H9 (cell line): ENCODE results near the gene METRNL. TPM values are rescaled to one million over a fixed set of nuclear protein-coding genes. Genes with fewer than 3 reads are reported as not detected.
A peak's percentile ranks its signal among the peaks of the same experiment; 100 is the strongest.

ENCODE experiments used
- DNase-seq: peaks from one replicate; pipeline ENCODE4 v3.0.0-alpha.2; 2017
- H2AFZ ChIP-seq: one replicate; pipeline ENCODE4 v1.6.1; 2013; ENCODE audit warnings: mild to moderate bottlenecking, low read length, control low read depth, moderate library complexity
- H2AK5ac ChIP-seq: 2 replicates; pipeline ENCODE4 v1.6.1; 2013; ENCODE audit warnings: low read length, control low read depth, mixed read lengths; ENCODE audit not compliant: insufficient read length
- H2BK120ac ChIP-seq: one replicate; pipeline ENCODE4 v1.6.1; 2013; ENCODE audit warnings: low read depth, mild to moderate bottlenecking, low read length, control low read depth, inconsistent platforms; ENCODE audit not compliant: poor library complexity, severe bottlenecking
- H2BK12ac ChIP-seq: 2 replicates; pipeline ENCODE4 v1.6.1; 2013; ENCODE audit warnings: low read length, control low read depth, mixed read lengths, low read depth; ENCODE audit not compliant: insufficient read length
- H2BK15ac ChIP-seq: 2 replicates; pipeline ENCODE4 v1.6.1; 2013; ENCODE audit warnings: low read depth, low read length, control low read depth
- H2BK20ac ChIP-seq: one replicate; pipeline ENCODE4 v1.6.1; 2013; ENCODE audit warnings: low read depth, mild to moderate bottlenecking, low read length, control low read depth, inconsistent platforms; ENCODE audit not compliant: poor library complexity, severe bottlenecking
- H2BK5ac ChIP-seq: 2 replicates; pipeline ENCODE4 v1.6.1; 2013; ENCODE audit warnings: low read length, control low read depth, mixed read lengths; ENCODE audit not compliant: insufficient read length
- H3K14ac ChIP-seq: 2 replicates; pipeline ENCODE4 v1.6.1; 2013; ENCODE audit warnings: low read length, control low read depth; ENCODE audit not compliant: insufficient read depth
- H3K18ac ChIP-seq: 2 replicates; pipeline ENCODE4 v1.6.1; 2013; ENCODE audit warnings: low read depth, mild to moderate bottlenecking, mixed read lengths, low read length, control low read depth; ENCODE audit not compliant: insufficient read length
- H3K23ac ChIP-seq: 2 replicates; pipeline ENCODE4 v1.6.1; 2013; ENCODE audit warnings: low read length, control low read depth, mixed read lengths, low read depth; ENCODE audit not compliant: insufficient read length
- H3K23me2 ChIP-seq: 2 replicates; pipeline ENCODE4 v1.6.1; 2013; ENCODE audit warnings: low read depth, mild to moderate bottlenecking, mixed read lengths, low read length, control low read depth; ENCODE audit not compliant: insufficient read length, poor library complexity, severe bottlenecking
- H3K27ac ChIP-seq: 2 replicates; pipeline ENCODE4 v1.5.1; 2013; ENCODE audit warnings: low read length, control low read depth, mixed read lengths, low read depth; ENCODE audit not compliant: insufficient read length
- H3K27me3 ChIP-seq: 2 replicates; pipeline ENCODE4 v1.6.1; 2013; ENCODE audit warnings: low read length, control low read depth, inconsistent platforms; ENCODE audit not compliant: insufficient read depth
- H3K4ac ChIP-seq: 2 replicates; pipeline ENCODE4 v1.6.1; 2013; ENCODE audit warnings: low read depth, mild to moderate bottlenecking, control low read depth, inconsistent platforms, low read length, moderate library complexity
- H3K4me1 ChIP-seq: 2 replicates; pipeline ENCODE4 v1.6.1; 2013; ENCODE audit warnings: low read length, control low read depth, inconsistent platforms; ENCODE audit not compliant: insufficient read depth
- H3K4me2 ChIP-seq: 2 replicates; pipeline ENCODE4 v1.6.1; 2013; ENCODE audit warnings: low read length, control low read depth, mixed read lengths; ENCODE audit not compliant: insufficient read length, insufficient read depth
- H3K56ac ChIP-seq: 2 replicates; pipeline ENCODE4 v1.6.1; 2013; ENCODE audit warnings: low read depth, mild to moderate bottlenecking, mixed read lengths, low read length, control low read depth; ENCODE audit not compliant: insufficient read length
- H3K79me1 ChIP-seq: 2 replicates; pipeline ENCODE4 v1.6.1; 2013; ENCODE audit warnings: low read depth, mild to moderate bottlenecking, moderate library complexity, low read length, control low read depth, inconsistent platforms; ENCODE audit not compliant: insufficient read depth, poor library complexity, severe bottlenecking
- H3K79me2 ChIP-seq: 2 replicates; pipeline ENCODE4 v1.6.1; 2013; ENCODE audit warnings: low read length, control low read depth, inconsistent platforms; ENCODE audit not compliant: insufficient read depth
- H3K9ac ChIP-seq: 2 replicates; pipeline ENCODE4 v1.6.1; 2013; ENCODE audit warnings: low read length, control low read depth, mixed read lengths; ENCODE audit not compliant: insufficient read length; ENCODE audit errors: extremely low read depth
- H3K9me3 ChIP-seq: one replicate; pipeline ENCODE4 v1.6.1; 2013; ENCODE audit warnings: low read depth, low read length, inconsistent platforms; ENCODE audit not compliant: control insufficient read depth
- H3T11ph ChIP-seq: one replicate; pipeline ENCODE4 v1.6.1; 2013; ENCODE audit warnings: mild to moderate bottlenecking, low read length, control low read depth, inconsistent platforms
- H4K20me1 ChIP-seq: one replicate; pipeline ENCODE4 v1.6.1; 2013; ENCODE audit not compliant: control insufficient read depth, insufficient read length, insufficient read depth
- H4K5ac ChIP-seq: 2 replicates; pipeline ENCODE4 v1.6.1; 2013; ENCODE audit warnings: low read depth, mild to moderate bottlenecking, mixed read lengths, low read length, control low read depth; ENCODE audit not compliant: insufficient read length
- H4K8ac ChIP-seq: replicated peaks from 2 replicates; pipeline ENCODE4 v1.6.1; 2013; ENCODE audit warnings: low read length, control low read depth, mixed read lengths, low read depth; ENCODE audit not compliant: insufficient read length
- H4K91ac ChIP-seq: 2 replicates; pipeline ENCODE4 v1.6.1; 2013; ENCODE audit warnings: low read depth, mild to moderate bottlenecking, moderate library complexity, mixed read lengths, low read length, control low read depth; ENCODE audit not compliant: insufficient read length
- H3K27ac Mint-ChIP-seq, 3 experiments: 2 replicates in 2 of 3; 3 replicates in 1 of 3; pipeline ENCODE4 v1.8.0; 2020 to 2021; ENCODE audit warnings: mixed read lengths in 3 of 3, mild to moderate bottlenecking in 1 of 3, moderate library complexity in 1 of 3
- H3K27me3 Mint-ChIP-seq: 2 replicates; pipeline ENCODE4 v1.8.0; 2021; ENCODE audit warnings: low read depth, mild to moderate bottlenecking, moderate library complexity, mixed read lengths
- H3K36me3 Mint-ChIP-seq, 3 experiments: 2 replicates in 2 of 3; 3 replicates in 1 of 3; pipeline ENCODE4 v1.8.0; 2020 to 2021; ENCODE audit warnings: low read depth in 3 of 3, mixed read lengths in 3 of 3; ENCODE audit not compliant: insufficient read depth in 1 of 3
- H3K4me1 Mint-ChIP-seq, 2 experiments: 2 replicates each; pipeline ENCODE4 v1.8.0; 2020; ENCODE audit warnings: mixed read lengths in 2 of 2
- H3K4me3 Mint-ChIP-seq, 2 experiments: 2 replicates in 1 of 2; 3 replicates in 1 of 2; pipeline ENCODE4 v1.8.0; 2020 to 2021; ENCODE audit warnings: mild to moderate bottlenecking in 2 of 2, mixed read lengths in 2 of 2, moderate library complexity in 1 of 2
- H3K9me3 Mint-ChIP-seq, 2 experiments: 2 replicates in 1 of 2; 3 replicates in 1 of 2; pipeline ENCODE4 v1.8.0; 2020; ENCODE audit warnings: mild to moderate bottlenecking in 2 of 2, mixed read lengths in 2 of 2, moderate library complexity in 1 of 2
- WGBS: extraction: QIAGEN DNeasy Blood & Tissue Kit; methylation state at CpG from one replicate; pipeline ENCODE4 v1.1.7; 2013; ENCODE audit warnings: missing lambda C conversion rate, low lambda C conversion rate, mixed read lengths; ENCODE audit not compliant: insufficient read length; ENCODE audit errors: extremely low coverage; 5-methylcytosine and 5-hydroxymethylcytosine counted together
- total RNA-seq: library from RNA; stranded (reverse); gene quantifications from 2 replicates; pipeline ENCODE4 v1.2.1, GENCODE V29; 2021
- TF ChIP-seq, protein P1 (sequence below): fragments of 200-600 bp; sonication (generic); conservative IDR thresholded peaks from 3 replicates; pipeline ENCODE4 v1.8.0; 2021; ENCODE audit warnings: antibody characterized with exemption, mild to moderate bottlenecking

The METRNL gene
- total RNA-seq, 1 experiment from 2014 or later, result 21.4 TPM

GRCh38 chr17:83056583-83057396, 22.6 kb upstream of the METRNL start:
- no peak overlapping the region for H3K27ac ChIP-seq
- no peak overlapping the region for H2AFZ ChIP-seq
- peaks cover 2% of the 10 kb centered on the region for H3K27me3 Mint-ChIP-seq

More at GRCh38 chr17:83056583-83057396, 22.6 kb upstream of the METRNL start:
- H3K36me3 Mint-ChIP-seq, result peaks cover 0 to 1% (median 0%) of the 10 kb centered on the region in 3 experiments; a peak in 1 of 7 replicates
- no peak overlapping the region for H3K9ac ChIP-seq
- no peak overlapping the region for H3K4me3 Mint-ChIP-seq
- no peaks in the 10 kb centered on the region for H3K4me1 ChIP-seq
- H2AK5ac ChIP-seq, result no peak overlapping the region
- no CpG with 5 or more reads among the region's 30 CpGs for WGBS
- H3K9me3 ChIP-seq, result no peaks in the 10 kb centered on the region
- H4K91ac ChIP-seq, result no peak overlapping the region
- no peak overlapping the region for H2BK20ac ChIP-seq
- H3K23me2 ChIP-seq, result no peaks in the 10 kb centered on the region
- H3K27ac Mint-ChIP-seq, result no peak overlapping the region
- no peak overlapping the region for H2BK12ac ChIP-seq
- no peak overlapping the region for H3K18ac ChIP-seq
- no peak overlapping the region for H2BK120ac ChIP-seq
- peaks cover 2% of the 10 kb centered on the region in 2 experiments; a peak in 1 of 5 replicates for H3K9me3 Mint-ChIP-seq
- no peaks in the 10 kb centered on the region for H3K79me2 ChIP-seq
- no peak overlapping the region for H2BK5ac ChIP-seq
- H3K4me2 ChIP-seq, result no peak overlapping the region
- TF ChIP-seq, protein P1, sequence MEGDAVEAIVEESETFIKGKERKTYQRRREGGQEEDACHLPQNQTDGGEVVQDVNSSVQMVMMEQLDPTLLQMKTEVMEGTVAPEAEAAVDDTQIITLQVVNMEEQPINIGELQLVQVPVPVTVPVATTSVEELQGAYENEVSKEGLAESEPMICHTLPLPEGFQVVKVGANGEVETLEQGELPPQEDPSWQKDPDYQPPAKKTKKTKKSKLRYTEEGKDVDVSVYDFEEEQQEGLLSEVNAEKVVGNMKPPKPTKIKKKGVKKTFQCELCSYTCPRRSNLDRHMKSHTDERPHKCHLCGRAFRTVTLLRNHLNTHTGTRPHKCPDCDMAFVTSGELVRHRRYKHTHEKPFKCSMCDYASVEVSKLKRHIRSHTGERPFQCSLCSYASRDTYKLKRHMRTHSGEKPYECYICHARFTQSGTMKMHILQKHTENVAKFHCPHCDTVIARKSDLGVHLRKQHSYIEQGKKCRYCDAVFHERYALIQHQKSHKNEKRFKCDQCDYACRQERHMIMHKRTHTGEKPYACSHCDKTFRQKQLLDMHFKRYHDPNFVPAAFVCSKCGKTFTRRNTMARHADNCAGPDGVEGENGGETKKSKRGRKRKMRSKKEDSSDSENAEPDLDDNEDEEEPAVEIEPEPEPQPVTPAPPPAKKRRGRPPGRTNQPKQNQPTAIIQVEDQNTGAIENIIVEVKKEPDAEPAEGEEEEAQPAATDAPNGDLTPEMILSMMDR, result no peak
- H3K79me1 ChIP-seq, result no peaks in the 10 kb centered on the region
- H3K27me3 ChIP-seq, result no peaks in the 10 kb centered on the region
- no peak overlapping the region for H4K5ac ChIP-seq
- no peak overlapping the region for H3K14ac ChIP-seq
- peak; percentile 28 for DNase-seq
- H3K56ac ChIP-seq, result no peak overlapping the region
- no peak overlapping the region for H3T11ph ChIP-seq
- H3K4ac ChIP-seq, result no peak overlapping the region
- H3K23ac ChIP-seq, result no peak overlapping the region
- H4K20me1 ChIP-seq, result no peaks in the 10 kb centered on the region
- no peak overlapping the region for H4K8ac ChIP-seq
- H3K4me1 Mint-ChIP-seq, result no peaks in the 10 kb centered on the region; a peak in 1 of 4 replicates
- H2BK15ac ChIP-seq, result no peak overlapping the region
